ENCODE data around the gene PAFAH2.

Gene PAFAH2

GRCh38 chr1:26044414-26044813 is 46.6 kb upstream of the PAFAH2 start:
- no peak for TF ChIP-seq CTCF (IDR thresholded peaks at IDR 0.05; ENCODE audit: insufficient read depth, low read length, missing control alignments)
- ChIA-PET CTCF (interaction anchor here (0.6 to 1.8 kb wide), 5 partner anchors 8 to 319 kb away, joined by 3 to 8 read pairs (median 3); no protein-coding TSS in a partner anchor), POLR2A (interaction anchor here (0.6 kb wide), 1 partner anchor 48 kb away, joined by 3 read pairs; no protein-coding TSS in a partner anchor)
- DNase-seq (ENCODE audit: low read depth, low spot score), result no peak
- H3K4me3 ChIP-seq (ENCODE audit: low read depth, low read length), result no peak overlapping the region

- ChIA-PET POLR2A (no interaction called here), CTCF (interaction anchor here (0.7 to 1.5 kb wide), 4 partner anchors 7 to 320 kb away, joined by 3 to 8 read pairs (median 4); no protein-coding TSS in a partner anchor)
- DNase-seq (ENCODE audit: low read depth, low spot score), result no peak
- H3K4me3 ChIP-seq (ENCODE audit: low read depth, low read length), result no peak overlapping the region
- TF ChIP-seq CTCF (IDR thresholded peaks at IDR 0.05; ENCODE audit: insufficient read depth, low read length, missing control alignments), result no peak
Measured at GRCh38 chr1:26043765-26044164, 45.9 kb upstream of the PAFAH2 start.

- ChIA-PET POLR2A (no interaction called here), CTCF (interaction anchor here (0.7 to 5.1 kb wide), 3 partner anchors 100 to 374 kb away, joined by 4 to 30 read pairs (median 4); no protein-coding TSS in a partner anchor)
- H3K4me3 ChIP-seq (ENCODE audit: low read depth, low read length), result no peak overlapping the region
- no peak for DNase-seq (ENCODE audit: low read depth, low spot score)
- TF ChIP-seq CTCF (IDR thresholded peaks at IDR 0.05; ENCODE audit: insufficient read depth, low read length, missing control alignments), result no peak
Measured at GRCh38 chr1:26041978-26042377, 44.1 kb upstream of the PAFAH2 start.

- no peak for DNase-seq (ENCODE audit: low read depth, low spot score)
- ChIA-PET POLR2A (interaction anchor here (0.7 kb wide), 1 partner anchor 148 kb away, joined by 3 read pairs; no protein-coding TSS in a partner anchor), CTCF (interaction anchor here (0.9 to 5.1 kb wide), 2 partner anchors 104 to 124 kb away, joined by 3 to 30 read pairs; no protein-coding TSS in a partner anchor)
- H3K4me3 ChIP-seq (ENCODE audit: low read depth, low read length), result no peak overlapping the region
- no peak for TF ChIP-seq CTCF (IDR thresholded peaks at IDR 0.05; ENCODE audit: insufficient read depth, low read length, missing control alignments)
Measured at GRCh38 chr1:26041401-26041800, 43.5 kb upstream of the PAFAH2 start.

- no peak overlapping the region for H3K4me3 ChIP-seq (ENCODE audit: low read depth, low read length)
- ChIA-PET POLR2A (interaction anchor here (0.7 kb wide), 1 partner anchor 142 kb away, joined by 4 read pairs; no protein-coding TSS in a partner anchor), CTCF (interaction anchor here (1.0 to 5.1 kb wide), 5 partner anchors 9 to 195 kb away, joined by 3 to 30 read pairs (median 6); partner anchors contain the start of gene CEP85)
- DNase-seq (ENCODE audit: low read depth, low spot score), result no peak
- TF ChIP-seq CTCF (IDR thresholded peaks at IDR 0.05; ENCODE audit: insufficient read depth, low read length, missing control alignments), result no peak
Measured at GRCh38 chr1:26038904-26039303, 41.0 kb upstream of the PAFAH2 start.

GRCh38 chr1:26038477-26038876 is 40.6 kb upstream of the PAFAH2 start:
- DNase-seq (ENCODE audit: low read depth, low spot score), result no peak
- ChIA-PET POLR2A (no interaction called here), CTCF (interaction anchor here (1.4 to 5.1 kb wide), 4 partner anchors 9 to 142 kb away, joined by 5 to 30 read pairs (median 6); no protein-coding TSS in a partner anchor)
- no peak for TF ChIP-seq CTCF (IDR thresholded peaks at IDR 0.05; ENCODE audit: insufficient read depth, low read length, missing control alignments)
- no peak overlapping the region for H3K4me3 ChIP-seq (ENCODE audit: low read depth, low read length)
